ENCODE measurements around the gene LRRC8D. TPM values are rescaled to one million over a fixed set of nuclear protein-coding genes. Genes with fewer than 3 reads are reported as not detected.

The LRRC8D gene
- total RNA-seq, 1 experiment from 2014 or later = 39.4 TPM

GRCh38 chr1:89949991-89950624 lies 129.3 kb downstream of the LRRC8D start:
- TF ChIP-seq, protein P1, sequence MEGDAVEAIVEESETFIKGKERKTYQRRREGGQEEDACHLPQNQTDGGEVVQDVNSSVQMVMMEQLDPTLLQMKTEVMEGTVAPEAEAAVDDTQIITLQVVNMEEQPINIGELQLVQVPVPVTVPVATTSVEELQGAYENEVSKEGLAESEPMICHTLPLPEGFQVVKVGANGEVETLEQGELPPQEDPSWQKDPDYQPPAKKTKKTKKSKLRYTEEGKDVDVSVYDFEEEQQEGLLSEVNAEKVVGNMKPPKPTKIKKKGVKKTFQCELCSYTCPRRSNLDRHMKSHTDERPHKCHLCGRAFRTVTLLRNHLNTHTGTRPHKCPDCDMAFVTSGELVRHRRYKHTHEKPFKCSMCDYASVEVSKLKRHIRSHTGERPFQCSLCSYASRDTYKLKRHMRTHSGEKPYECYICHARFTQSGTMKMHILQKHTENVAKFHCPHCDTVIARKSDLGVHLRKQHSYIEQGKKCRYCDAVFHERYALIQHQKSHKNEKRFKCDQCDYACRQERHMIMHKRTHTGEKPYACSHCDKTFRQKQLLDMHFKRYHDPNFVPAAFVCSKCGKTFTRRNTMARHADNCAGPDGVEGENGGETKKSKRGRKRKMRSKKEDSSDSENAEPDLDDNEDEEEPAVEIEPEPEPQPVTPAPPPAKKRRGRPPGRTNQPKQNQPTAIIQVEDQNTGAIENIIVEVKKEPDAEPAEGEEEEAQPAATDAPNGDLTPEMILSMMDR (IDR thresholded peaks at IDR 0.05; ENCODE audit: insufficient read depth in 1 of 2, low read depth in 1 of 2, low read length in 1 of 2, severe bottlenecking in 1 of 2, unreplicated experiment in 1 of 2) = no peak
- no TSS peak for BruUV-seq (replicated peaks)
- intact Hi-C loops (cut with micrococcal nuclease; ENCODE audit: unreplicated experiment) = loop anchor here (1.0 to 2.0 kb wide), 3 partner anchors 48 to 142 kb away; no protein-coding TSS in a partner anchor
- no peaks in the 10 kb centered on the region for H3K9me3 Mint-ChIP-seq (ENCODE audit: unreplicated experiment)
- Histone ChIP-seq H3K36me3 (ENCODE audit: control insufficient read depth, insufficient read depth, low read length) (no peaks in the 10 kb centered on the region), H3K4me3 (ENCODE audit: low read depth, low read length) (no peak overlapping the region), H3K4me1 (peaks cover 42% of the 10 kb centered on the region), H3K27me3 (replicated peaks; ENCODE audit: control insufficient read depth, insufficient read depth, low read length) (no peaks in the 10 kb centered on the region), H3K9me3 (no peaks in the 10 kb centered on the region)
- DNase-seq = peak in 1 of 2 experiments; percentile 24
- peak overlapping the region; percentile 57 for H3K27ac Mint-ChIP-seq (ENCODE audit: unreplicated experiment)
- CTCF ChIA-PET = interaction anchor here (0.7 to 1.3 kb wide), 2 partner anchors 106 to 145 kb away, joined by 4 read pairs; no protein-coding TSS in a partner anchor
- peaks cover 13% of the 10 kb centered on the region for H3K4me1 Mint-ChIP-seq (ENCODE audit: low read depth, unreplicated experiment)
- no peaks in the 10 kb centered on the region for H3K27me3 Mint-ChIP-seq (ENCODE audit: insufficient read depth, unreplicated experiment)
- H3K4me3 Mint-ChIP-seq (ENCODE audit: unreplicated experiment) = no peak overlapping the region
- POLR2A ChIA-PET = interaction anchor here (0.6 kb wide), 1 partner anchor 633 kb away, joined by 3 read pairs; no protein-coding TSS in a partner anchor
- H3K36me3 Mint-ChIP-seq (ENCODE audit: insufficient read depth, unreplicated experiment) = no peaks in the 10 kb centered on the region

DNA sequence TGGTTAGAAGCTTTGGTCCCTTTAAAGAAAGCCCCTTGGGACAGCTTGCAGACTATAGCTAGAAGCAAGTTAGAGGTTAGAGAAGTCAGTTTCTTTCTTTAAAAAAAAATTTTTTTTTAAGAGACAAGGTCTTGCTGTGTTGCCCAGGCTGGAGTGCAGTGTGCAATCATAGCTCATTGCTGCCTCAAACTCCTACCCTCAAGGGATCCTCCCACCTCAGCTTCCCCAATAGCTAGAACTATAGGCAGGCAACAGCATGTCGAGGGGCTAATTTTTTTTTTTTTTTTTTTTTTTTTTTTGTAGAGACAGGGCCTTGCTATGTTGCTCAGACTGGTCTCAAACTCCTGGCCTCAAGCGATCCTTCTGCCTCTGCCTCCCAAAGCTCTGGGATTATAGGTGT lies 129.9 kb downstream of the LRRC8D start:
- BruUV-seq (replicated peaks) = no TSS peak
- H3K4me3 ChIP-seq (ENCODE audit: low read depth, low read length) = no peak overlapping the region
- Mint-ChIP-seq H3K27me3 (ENCODE audit: insufficient read depth, unreplicated experiment) (no peaks in the 10 kb centered on the region), H3K36me3 (ENCODE audit: insufficient read depth, unreplicated experiment) (no peaks in the 10 kb centered on the region), H3K4me3 (ENCODE audit: unreplicated experiment) (no peak overlapping the region), H3K9me3 (ENCODE audit: unreplicated experiment) (no peaks in the 10 kb centered on the region), H3K27ac (ENCODE audit: unreplicated experiment) (no peak overlapping the region), H3K4me1 (ENCODE audit: low read depth, unreplicated experiment) (peaks cover 19% of the 10 kb centered on the region)
- no peak for DNase-seq
- POLR2A ChIA-PET = interaction anchor here (0.6 kb wide), 1 partner anchor 633 kb away, joined by 3 read pairs; no protein-coding TSS in a partner anchor
- H3K27me3 ChIP-seq (replicated peaks; ENCODE audit: control insufficient read depth, insufficient read depth, low read length) = no peaks in the 10 kb centered on the region
- H3K9me3 ChIP-seq = no peaks in the 10 kb centered on the region
- intact Hi-C loops (cut with micrococcal nuclease; ENCODE audit: unreplicated experiment) = loop anchor here (1.0 to 2.0 kb wide), 3 partner anchors 48 to 142 kb away; no protein-coding TSS in a partner anchor
- CTCF ChIA-PET = interaction anchor here (0.7 kb wide), 1 partner anchor 146 kb away, joined by 4 read pairs; no protein-coding TSS in a partner anchor
- TF ChIP-seq, protein P1 (IDR thresholded peaks at IDR 0.05; ENCODE audit: insufficient read depth in 1 of 2, low read depth in 1 of 2, low read length in 1 of 2, severe bottlenecking in 1 of 2, unreplicated experiment in 1 of 2) = no peak
- H3K4me1 ChIP-seq = peaks cover 48% of the 10 kb centered on the region
- H3K36me3 ChIP-seq (ENCODE audit: control insufficient read depth, insufficient read depth, low read length) = no peaks in the 10 kb centered on the region

DNA sequence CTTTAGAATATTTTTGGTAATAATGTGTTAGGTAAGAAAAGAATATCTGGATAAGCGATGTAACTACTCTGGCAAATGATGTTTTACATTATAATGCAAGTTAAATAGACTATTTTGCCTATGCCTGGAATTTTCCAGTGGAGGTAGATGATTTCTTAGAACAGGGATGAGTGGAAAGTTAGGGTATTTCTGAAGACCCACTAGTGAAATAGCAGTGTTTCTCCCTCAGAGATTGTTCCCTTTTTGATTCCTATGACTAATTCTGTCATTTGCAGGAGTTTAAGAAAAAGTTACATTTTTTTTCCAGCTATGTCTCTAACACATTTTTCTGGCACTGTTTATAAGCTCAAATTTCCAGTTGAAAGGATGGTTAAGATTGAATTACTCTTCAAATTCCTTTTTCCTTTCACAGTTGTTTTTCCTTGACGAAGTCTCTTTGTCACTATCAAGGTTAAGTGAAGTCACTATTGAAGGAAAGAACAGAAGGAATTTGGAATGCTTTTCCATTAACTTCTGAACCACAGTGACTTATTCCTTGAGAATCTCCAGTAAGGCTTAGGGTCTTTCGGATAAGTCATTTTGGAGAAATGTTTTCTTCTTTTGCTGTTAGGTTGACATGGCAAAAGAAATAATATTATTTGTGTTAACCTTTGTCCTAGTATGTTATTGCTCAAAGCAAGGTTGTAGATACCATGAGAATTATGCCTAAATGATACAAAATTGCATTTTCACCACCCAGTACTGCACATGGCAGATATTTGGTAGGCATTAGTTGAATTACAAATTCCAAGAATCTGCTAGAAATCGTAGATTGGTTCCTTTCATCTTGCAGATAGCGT lies 131.2 kb downstream of the LRRC8D start:
- POLR2A ChIA-PET = no interaction called here
- no peaks in the 10 kb centered on the region for H3K9me3 Mint-ChIP-seq (ENCODE audit: unreplicated experiment)
- no peak overlapping the region for H3K27ac Mint-ChIP-seq (ENCODE audit: unreplicated experiment)
- Histone ChIP-seq H3K4me3 (ENCODE audit: low read depth, low read length) (no peak overlapping the region), H3K36me3 (ENCODE audit: control insufficient read depth, insufficient read depth, low read length) (no peaks in the 10 kb centered on the region), H3K27me3 (replicated peaks; ENCODE audit: control insufficient read depth, insufficient read depth, low read length) (no peaks in the 10 kb centered on the region), H3K4me1 (peaks cover 52% of the 10 kb centered on the region), H3K9me3 (no peaks in the 10 kb centered on the region)
- H3K4me1 Mint-ChIP-seq (ENCODE audit: low read depth, unreplicated experiment) = peaks cover 21% of the 10 kb centered on the region
- CTCF ChIA-PET = no interaction called here
- intact Hi-C loops (cut with micrococcal nuclease; ENCODE audit: unreplicated experiment) = loop anchor here (2.0 kb wide), 1 partner anchor 109 kb away; no protein-coding TSS in a partner anchor
- H3K36me3 Mint-ChIP-seq (ENCODE audit: insufficient read depth, unreplicated experiment) = no peaks in the 10 kb centered on the region
- no peaks in the 10 kb centered on the region for H3K27me3 Mint-ChIP-seq (ENCODE audit: insufficient read depth, unreplicated experiment)
- BruUV-seq (replicated peaks) = no TSS peak
- H3K4me3 Mint-ChIP-seq (ENCODE audit: unreplicated experiment) = no peak overlapping the region
- no peak for DNase-seq
- TF ChIP-seq, protein P1 (IDR thresholded peaks at IDR 0.05; ENCODE audit: insufficient read depth in 1 of 2, low read depth in 1 of 2, low read length in 1 of 2, severe bottlenecking in 1 of 2, unreplicated experiment in 1 of 2) = no peak
